HCT116 (cell line): ENCODE results near the gene ASGR1. TPM values are rescaled to one million over a fixed set of nuclear protein-coding genes. Genes with fewer than 3 reads are reported as not detected.
A peak's percentile ranks its signal among the peaks of the same experiment; 100 is the strongest.

Experiments used
- ATAC-seq: fragments of 200-7000 bp; cut with Tn5 transposase; 2 replicates; pipeline ENCODE4 v1.9.1; 2020; ENCODE audit warnings: mild to moderate bottlenecking, moderate library complexity
- BruUV-seq: library from RNA; stranded (reverse); fragments of 400-500 nt; replicated peaks from 2 replicates; lab custom pipeline; 2021; lab: Mats Ljungman, UMichigan
- CTCF ChIA-PET: fragments of 300-600 bp; sonication (Branson Sonifier 250); formaldehyde crosslinking; loops from one replicate; lab custom pipeline; 2021; ENCODE audit warnings: antibody characterized with exemption; lab: Charles Lee
- POLR2A ChIA-PET: fragments of 300-600, 350-600 bp; sonication (Branson Sonifier 250); formaldehyde crosslinking; loops from one replicate; lab custom pipeline; 2021; ENCODE audit warnings: antibody characterized with exemption; lab: Charles Lee
- RAD21 ChIA-PET, 2 experiments: fragments of 300-600 bp; sonication (Branson Sonifier 250); formaldehyde crosslinking; loops; one replicate each; lab custom pipeline; 2023; ENCODE audit warnings: low total read pairs in 2 of 2; ENCODE audit not compliant: uncharacterized antibody in 2 of 2, unreplicated experiment in 2 of 2, low non-redundant PET in 1 of 2; lab: Charles Lee
- DNase-seq: peaks from one replicate; pipeline ENCODE4 v3.0.0-alpha.2; 2010; ENCODE audit warnings: low read depth, low spot score
- H2AFZ ChIP-seq: fragments of 200-600 bp; shearing (Covaris generic), sonication (generic); 2 replicates; pipeline ENCODE4 v1.6.1; 2017; ENCODE audit warnings: low read depth, mixed run types, mixed read lengths, antibody characterized with exemption, low read length; ENCODE audit not compliant: poor library complexity, severe bottlenecking
- H3K27ac ChIP-seq: 2 replicates; pipeline ENCODE4 v1.5.1; 2012; ENCODE audit warnings: low read depth, low read length
- H3K27me3 ChIP-seq: fragments of 200-600 bp; sonication (generic); 2 replicates; pipeline ENCODE4 v1.6.1; 2016; ENCODE audit warnings: mixed run types, low read length, mixed read lengths; ENCODE audit not compliant: insufficient read depth
- H3K36me3 ChIP-seq, 2 experiments: fragments of 200-500 bp in 1 of 2; fragments of 200-600 bp in 1 of 2; sonication (Bioruptor generic) in 1 of 2; sonication (generic) in 1 of 2; 2 replicates each; pipeline versions ENCODE4 v1.5.1 to v1.6.1; 2014 to 2016; ENCODE audit warnings: low read length in 2 of 2, inconsistent platforms in 1 of 2, mixed read lengths in 1 of 2, mixed run types in 1 of 2; ENCODE audit not compliant: insufficient read depth in 2 of 2, control insufficient read depth in 1 of 2
- H3K4me1 ChIP-seq, 2 experiments: fragments of 200-600 bp in 1 of 2; sonication (generic) in 1 of 2; 2 replicates each; pipeline versions ENCODE4 v1.5.1 to v1.6.1; 2012 to 2017; ENCODE audit warnings: low read length in 2 of 2, inconsistent platforms in 1 of 2, mild to moderate bottlenecking in 1 of 2, mixed read lengths in 1 of 2, mixed run types in 1 of 2, moderate library complexity in 1 of 2; ENCODE audit not compliant: insufficient read depth in 2 of 2, control insufficient read depth in 1 of 2
- H3K4me2 ChIP-seq: fragments of 200-600 bp; sonication (generic); 2 replicates; pipeline ENCODE4 v1.6.1; 2017; ENCODE audit warnings: mixed run types, low read length, mixed read lengths
- H3K4me3 ChIP-seq, 2 experiments: fragments of 200-600 bp in 1 of 2; sonication (generic) in 1 of 2; replicated peaks in 1 of 2; 2 replicates each; pipeline ENCODE4 v1.5.1; 2011 to 2016; ENCODE audit warnings: low read length in 2 of 2, control low read depth in 1 of 2, low read depth in 1 of 2, mild to moderate bottlenecking in 1 of 2, mixed read lengths in 1 of 2, mixed run types in 1 of 2
- H3K79me2 ChIP-seq: fragments of 200-600 bp; sonication (generic); 2 replicates; pipeline ENCODE4 v1.6.1; 2017; ENCODE audit warnings: mild to moderate bottlenecking, mixed run types, low read length, moderate library complexity, mixed read lengths; ENCODE audit not compliant: insufficient read depth
- H3K9ac ChIP-seq: fragments of 200-600 bp; sonication (generic); 2 replicates; pipeline ENCODE4 v1.6.1; 2016; ENCODE audit warnings: low read length, mixed read lengths
- H3K9me2 ChIP-seq: fragments of 200-600 bp; sonication (generic), shearing (Covaris generic); 2 replicates; pipeline ENCODE4 v1.6.1; 2017; ENCODE audit warnings: mixed run types, mild to moderate bottlenecking, moderate library complexity; ENCODE audit not compliant: insufficient read depth
- H3K9me3 ChIP-seq, 2 experiments: fragments of 200-500 bp in 1 of 2; fragments of 200-600 bp in 1 of 2; sonication (Bioruptor generic) in 1 of 2; sonication (generic) in 1 of 2; 2 replicates each; pipeline ENCODE4 v1.6.1; 2014 to 2017; ENCODE audit warnings: low read length in 2 of 2, mixed read lengths in 2 of 2, inconsistent platforms in 1 of 2, low read depth in 1 of 2, mild to moderate bottlenecking in 1 of 2, mixed run types in 1 of 2, moderate library complexity in 1 of 2; ENCODE audit not compliant: control insufficient read depth in 1 of 2, insufficient read depth in 1 of 2
- H4K20me1 ChIP-seq: fragments of 200-600 bp; sonication (generic), shearing (Covaris generic); 2 replicates; pipeline ENCODE4 v1.6.1; 2017; ENCODE audit warnings: mixed run types, mild to moderate bottlenecking, moderate library complexity; ENCODE audit not compliant: insufficient read depth
- ATF3 ChIP-seq: IDR thresholded peaks from 2 replicates; pipeline ENCODE4 v1.6.1; 2012
- CBX3 ChIP-seq: IDR thresholded peaks from 2 replicates; pipeline ENCODE4 v1.6.1; 2012; ENCODE audit warnings: low read depth
- CEBPB ChIP-seq: IDR thresholded peaks from 2 replicates; pipeline ENCODE4 v1.6.1; 2012; ENCODE audit warnings: low read depth
- EZH2 ChIP-seq: fragments of 200-600 bp; sonication (generic); IDR thresholded peaks from 2 replicates; pipeline ENCODE4 v1.6.1; 2017; ENCODE audit warnings: antibody characterized with exemption, mixed run types
- EZH2phosphoT487 ChIP-seq: fragments of 200-600 bp; IDR thresholded peaks from 2 replicates; pipeline ENCODE4 v1.6.1; 2018; ENCODE audit warnings: antibody characterized with exemption, borderline replicate concordance
- FOSL1 ChIP-seq: IDR thresholded peaks from 2 replicates; pipeline ENCODE4 v1.6.1; 2012; ENCODE audit warnings: low read depth
- JUND ChIP-seq: IDR thresholded peaks from 2 replicates; pipeline ENCODE4 v1.6.1; 2012
- MAX ChIP-seq: IDR thresholded peaks from 2 replicates; pipeline ENCODE4 v1.6.1; 2012
- POLR2AphosphoS5 ChIP-seq: IDR thresholded peaks from 2 replicates; pipeline ENCODE4 v1.6.1; 2011; ENCODE audit warnings: mild to moderate bottlenecking, low read depth, low read length, moderate library complexity
- REST ChIP-seq: IDR thresholded peaks from 2 replicates; pipeline ENCODE4 v1.6.1; 2012; ENCODE audit warnings: low read depth
- SIN3A ChIP-seq: IDR thresholded peaks from 2 replicates; pipeline ENCODE4 v1.6.1; 2012; ENCODE audit warnings: low read depth
- SP1 ChIP-seq: IDR thresholded peaks from 2 replicates; pipeline ENCODE4 v1.6.1; 2012; ENCODE audit warnings: low read depth
- SRF ChIP-seq: IDR thresholded peaks from 2 replicates; pipeline ENCODE4 v1.6.1; 2012; ENCODE audit warnings: low read depth
- YY1 ChIP-seq: IDR thresholded peaks from 2 replicates; pipeline ENCODE4 v1.6.1; 2011; ENCODE audit warnings: low read length, low read depth, moderate library complexity, mild to moderate bottlenecking; ENCODE audit not compliant: insufficient replicate concordance; ENCODE audit errors: extremely low read depth
- ZFX ChIP-seq: fragments of 450-650 bp; IDR thresholded peaks from 2 replicates; pipeline ENCODE4 v1.6.1; 2017
- ZNF274 ChIP-seq: fragments of 200-500 bp; sonication (Bioruptor generic); IDR thresholded peaks from 2 replicates; pipeline ENCODE4 v1.6.1; 2014; ENCODE audit warnings: mild to moderate bottlenecking, low read depth, low read length, inconsistent platforms
- intact Hi-C: fragments of 100-400 bp; cut with micrococcal nuclease; formaldehyde crosslinking; loops from 2 replicates; pipeline ENCODE4 v1.10.0; 2022
- total RNA-seq: library from RNA; stranded (reverse); gene quantifications from one replicate; pipeline ENCODE4 v1.2.1, GENCODE V29; 2021; ENCODE audit not compliant: unreplicated experiment

ASGR1 gene
- total RNA-seq, 1 experiment from 2014 or later, result 1.2 TPM

- no peak for TF ChIP-seq MAX
- no peak for TF ChIP-seq EZH2
These were observed 41.6 kb upstream of the ASGR1 start (continued) for GRCh38 chr17:7220593-7221277.

GRCh38 chr17:7219812-7220592 is 40.8 kb upstream of the ASGR1 start, which contains the start of the genes ACADVL and DLG4:
Gene ACADVL (plus strand): TSS chr17:7219938. CDS start chr17:7219985, 47 bp downstream.
Gene DLG4 (minus strand): TSS chr17:7219836.
- H3K4me2 ChIP-seq, result peak within 1 kb of the TSS; percentile 96
- H3K4me1 ChIP-seq, result peaks cover 12 to 54% of the 10 kb centered on the region in 2 experiments; a peak in 3 of 4 replicates
- DNase-seq, result no peak
- H3K9me3 ChIP-seq, result no peaks in the 10 kb centered on the region
- peaks cover 30% of the 10 kb centered on the region for H3K79me2 ChIP-seq
- CTCF ChIA-PET, result interaction anchor here (0.9 to 2.8 kb wide), 14 partner anchors 9 to 340 kb away, joined by 3 to 37 read pairs (median 5); partner anchors contain the start of genes GABARAP, NEURL4, PHF23 and SLC2A4
- H2AFZ ChIP-seq, result no peak within 1 kb of the TSS
- intact Hi-C loops, result loop anchor here (2.0 kb wide), 1 partner anchor 77 kb away; no protein-coding TSS in a partner anchor
- RAD21 ChIA-PET, result interaction anchor here (0.7 to 1.2 kb wide), 4 partner anchors 18 to 77 kb away, joined by 3 to 7 read pairs (median 6); no protein-coding TSS in a partner anchor
- no peaks in the 10 kb centered on the region for H4K20me1 ChIP-seq
- peak within 1 kb of the TSS; percentile 95 for H3K9ac ChIP-seq
- BruUV-seq, result no TSS peak
- peak within 1 kb of the TSS; percentile 69 to 75 for H3K4me3 ChIP-seq
- ATAC-seq, result peak; percentile 71
- peak within 1 kb of the TSS; percentile 99 for H3K27ac ChIP-seq
- no peaks in the 10 kb centered on the region for H3K9me2 ChIP-seq
- POLR2A ChIA-PET, result interaction anchor here (0.6 to 3.2 kb wide), 14 partner anchors 15 to 364 kb away, joined by 3 to 19 read pairs (median 8); partner anchors contain the start of genes DVL2, GABARAP, MPDU1 and PHF23
- H3K27me3 ChIP-seq, result no peaks in the 10 kb centered on the region
- H3K36me3 ChIP-seq, result peaks cover 22 to 34% of the 10 kb centered on the region in 2 experiments; a peak in 3 of 4 replicates
- TF ChIP-seq YY1, result peak; percentile 66
- peak; percentile 91 for TF ChIP-seq POLR2AphosphoS5
- peak; percentile 17; the same call in 1 of the 2 replicates for TF ChIP-seq SP1
- no peak for TF ChIP-seq REST
- TF ChIP-seq EZH2, result no peak
- TF ChIP-seq ZFX, result peak; percentile 40; the same call in 1 of the 2 replicates
- no peak for TF ChIP-seq ATF3
- no peak for TF ChIP-seq SRF
- no peak for TF ChIP-seq ZNF274
- TF ChIP-seq FOSL1, result no peak; the same call in none of the 2 replicates
- no peak for TF ChIP-seq EZH2phosphoT487
- TF ChIP-seq JUND, result no peak; the same call in 1 of the 2 replicates
- no peak for TF ChIP-seq CBX3
- peak; percentile 73; the same call in 1 of the 2 replicates for TF ChIP-seq SIN3A
- no peak for TF ChIP-seq CEBPB
- TF ChIP-seq MAX, result peak; percentile 17; the same call in 1 of the 2 replicates
